Activated naive CD8-positive, alpha-beta T cell treated with anti-CD3 and anti-CD28 coated beads, Interleukin-2, amount 10 ng/mL, durations not matched to agents 7 days and 5 days (primary cell): Measurements from ENCODE around the gene CDC14A. TPM values are rescaled to one million over a fixed set of nuclear protein-coding genes. Genes with fewer than 3 reads are reported as not detected.

Source experiments
- ATAC-seq: fragments of 150-1000 bp; cut with Tn5 transposase; one replicate; pipeline ENCODE4 v1.10.0; 2021; ENCODE audit warnings: low read depth, moderate library complexity
- POLR2A ChIA-PET: fragments of 350-600 bp; sonication (Branson Sonifier 250); formaldehyde crosslinking; loops from one replicate; lab custom pipeline; 2021; ENCODE audit warnings: antibody characterized with exemption; lab: Charles Lee
- DNase-seq: peaks from one replicate; pipeline ENCODE4 v3.0.0; 2021
- H3K27ac Mint-ChIP-seq: one replicate; pipeline ENCODE4 v1.8.0; 2022; ENCODE audit warnings: mild to moderate bottlenecking, mixed read lengths
- H3K27me3 Mint-ChIP-seq: one replicate; pipeline ENCODE4 v1.8.0; 2022; ENCODE audit warnings: mild to moderate bottlenecking, moderate library complexity, mixed read lengths
- H3K36me3 Mint-ChIP-seq: one replicate; pipeline ENCODE4 v1.8.0; 2021; ENCODE audit warnings: mild to moderate bottlenecking, mixed read lengths
- H3K4me1 Mint-ChIP-seq: one replicate; pipeline ENCODE4 v1.8.0; 2021; ENCODE audit warnings: mixed read lengths
- H3K4me3 Mint-ChIP-seq: one replicate; pipeline ENCODE4 v1.8.0; 2022; ENCODE audit warnings: mild to moderate bottlenecking, moderate library complexity, mixed read lengths
- H3K9me3 Mint-ChIP-seq: one replicate; pipeline ENCODE4 v1.8.0; 2021; ENCODE audit warnings: mixed read lengths
- total RNA-seq, 2 experiments: library from RNA; stranded (reverse); gene quantifications; one replicate each; pipeline ENCODE4 v1.2.3, GENCODE V29; 2021

The CDC14A gene
- total RNA-seq, 2 experiments from 2014 or later = 39.9 to 44.9 TPM

- POLR2A ChIA-PET = no interaction called here
- H3K9me3 Mint-ChIP-seq = no peaks in the 10 kb centered on the region
- H3K36me3 Mint-ChIP-seq = peaks cover 16% of the 10 kb centered on the region
- H3K27ac Mint-ChIP-seq = no peak overlapping the region
- DNase-seq = no peak
- H3K4me1 Mint-ChIP-seq = peaks cover 7% of the 10 kb centered on the region
- no peaks in the 10 kb centered on the region for H3K27me3 Mint-ChIP-seq
- no peak for ATAC-seq
- H3K4me3 Mint-ChIP-seq = no peak overlapping the region
Measured at GRCh38 chr1:100511058-100511457, 158.8 kb downstream of the CDC14A start.

- POLR2A ChIA-PET = interaction anchor here (0.6 kb wide), 1 partner anchor 37 kb away, joined by 3 read pairs; no protein-coding TSS in a partner anchor
- peaks cover 14% of the 10 kb centered on the region for H3K36me3 Mint-ChIP-seq
Measured at GRCh38 chr1:100511773-100512172, 159.5 kb downstream of the CDC14A start.

GRCh38 chr1:100512803-100513352, 160.6 kb downstream of the CDC14A start:
- Mint-ChIP-seq H3K9me3 (no peaks in the 10 kb centered on the region), H3K4me3 (no peak overlapping the region), H3K4me1 (peaks cover 10% of the 10 kb centered on the region), H3K27me3 (no peaks in the 10 kb centered on the region), H3K27ac (no peak overlapping the region), H3K36me3 (peaks cover 16% of the 10 kb centered on the region)
- DNase-seq (no peak), ATAC-seq (no peak)
- POLR2A ChIA-PET = no interaction called here

More at GRCh38 chr1:100511773-100512172, 159.5 kb downstream of the CDC14A start:
- H3K9me3 Mint-ChIP-seq = no peaks in the 10 kb centered on the region
- peaks cover 7% of the 10 kb centered on the region for H3K4me1 Mint-ChIP-seq
- no peak overlapping the region for H3K27ac Mint-ChIP-seq
- no peak for ATAC-seq
- no peaks in the 10 kb centered on the region for H3K27me3 Mint-ChIP-seq
- no peak overlapping the region for H3K4me3 Mint-ChIP-seq
- no peak for DNase-seq

- no peak overlapping the region for H3K27ac Mint-ChIP-seq
Measured at GRCh38 chr1:100516857-100517256, 164.6 kb downstream of the CDC14A start.

GRCh38 chr1:100517515-100517914, 165.2 kb downstream of the CDC14A start:
- DNase-seq (no peak), ATAC-seq (no peak)
- Mint-ChIP-seq H3K27ac (no peak overlapping the region), H3K4me3 (no peak overlapping the region), H3K27me3 (no peaks in the 10 kb centered on the region), H3K4me1 (peaks cover 10% of the 10 kb centered on the region), H3K9me3 (no peaks in the 10 kb centered on the region), H3K36me3 (peaks cover 19% of the 10 kb centered on the region)
- POLR2A ChIA-PET = no interaction called here

More at GRCh38 chr1:100516857-100517256, 164.6 kb downstream of the CDC14A start:
- Mint-ChIP-seq H3K9me3 (no peaks in the 10 kb centered on the region), H3K27me3 (no peaks in the 10 kb centered on the region), H3K36me3 (peaks cover 16% of the 10 kb centered on the region), H3K4me1 (peaks cover 10% of the 10 kb centered on the region), H3K4me3 (no peak overlapping the region)
- no peak for ATAC-seq
- DNase-seq = no peak
- POLR2A ChIA-PET = no interaction called here

- Mint-ChIP-seq H3K27ac (no peak overlapping the region), H3K36me3 (peaks cover 22% of the 10 kb centered on the region), H3K4me1 (peaks cover 10% of the 10 kb centered on the region), H3K4me3 (no peak overlapping the region), H3K9me3 (no peaks in the 10 kb centered on the region), H3K27me3 (no peaks in the 10 kb centered on the region)
- ATAC-seq (no peak), DNase-seq (no peak)
- POLR2A ChIA-PET = no interaction called here
Measured at GRCh38 chr1:100518023-100518422, 165.7 kb downstream of the CDC14A start.

- POLR2A ChIA-PET = no interaction called here
- Mint-ChIP-seq H3K36me3 (peaks cover 14% of the 10 kb centered on the region), H3K4me1 (peaks cover 2% of the 10 kb centered on the region), H3K27ac (no peak overlapping the region), H3K9me3 (no peaks in the 10 kb centered on the region), H3K27me3 (peaks cover 3% of the 10 kb centered on the region), H3K4me3 (no peak overlapping the region)
- DNase-seq (no peak), ATAC-seq (no peak)
Measured at GRCh38 chr1:100523038-100523652, 170.8 kb downstream of the CDC14A start.

- POLR2A ChIA-PET = no interaction called here
Measured at GRCh38 chr1:100524355-100524754, 172.0 kb downstream of the CDC14A start.

GRCh38 chr1:100526894-100527293, 174.6 kb downstream of the CDC14A start:
- DNase-seq (no peak), ATAC-seq (no peak)
- Mint-ChIP-seq H3K4me3 (no peak overlapping the region), H3K4me1 (peaks cover 23% of the 10 kb centered on the region), H3K36me3 (peaks cover 7% of the 10 kb centered on the region), H3K9me3 (no peaks in the 10 kb centered on the region), H3K27ac (no peak overlapping the region), H3K27me3 (peaks cover 3% of the 10 kb centered on the region)
- POLR2A ChIA-PET = no interaction called here

More at GRCh38 chr1:100524355-100524754, 172.0 kb downstream of the CDC14A start:
- Mint-ChIP-seq H3K9me3 (no peaks in the 10 kb centered on the region), H3K36me3 (peaks cover 8% of the 10 kb centered on the region), H3K4me3 (no peak overlapping the region), H3K4me1 (peaks cover 2% of the 10 kb centered on the region), H3K27ac (no peak overlapping the region), H3K27me3 (peaks cover 3% of the 10 kb centered on the region)
- no peak for ATAC-seq
- no peak for DNase-seq

- no peaks in the 10 kb centered on the region for H3K9me3 Mint-ChIP-seq
- peaks cover 3% of the 10 kb centered on the region for H3K27me3 Mint-ChIP-seq
- no peak overlapping the region for H3K27ac Mint-ChIP-seq
- no peaks in the 10 kb centered on the region for H3K36me3 Mint-ChIP-seq
- peaks cover 37% of the 10 kb centered on the region for H3K4me1 Mint-ChIP-seq
- POLR2A ChIA-PET = no interaction called here
- ATAC-seq = no peak
- no peak for DNase-seq
- H3K4me3 Mint-ChIP-seq = no peak overlapping the region
Measured at GRCh38 chr1:100528871-100529270, 176.6 kb downstream of the CDC14A start.

GRCh38 chr1:100530141-100530540, 177.8 kb downstream of the CDC14A start:
- H3K4me1 Mint-ChIP-seq = peaks cover 37% of the 10 kb centered on the region
- no peak overlapping the region for H3K27ac Mint-ChIP-seq
- H3K4me3 Mint-ChIP-seq = no peak overlapping the region
- DNase-seq = no peak
- H3K9me3 Mint-ChIP-seq = no peaks in the 10 kb centered on the region
- H3K27me3 Mint-ChIP-seq = peaks cover 9% of the 10 kb centered on the region
- POLR2A ChIA-PET = no interaction called here
- ATAC-seq = no peak
- no peaks in the 10 kb centered on the region for H3K36me3 Mint-ChIP-seq

- ATAC-seq (peak; percentile 98), DNase-seq (no peak)
- Mint-ChIP-seq H3K27me3 (peaks cover 12% of the 10 kb centered on the region), H3K9me3 (no peaks in the 10 kb centered on the region), H3K4me3 (peak overlapping the region; percentile 50), H3K27ac (peak overlapping the region; percentile 58), H3K4me1 (peaks cover 37% of the 10 kb centered on the region), H3K36me3 (no peaks in the 10 kb centered on the region)
- POLR2A ChIA-PET = interaction anchor here (0.8 kb wide), 1 partner anchor 65 kb away, joined by 3 read pairs; no protein-coding TSS in a partner anchor
Measured at GRCh38 chr1:100530880-100531487, 178.7 kb downstream of the CDC14A start.

GRCh38 chr1:100532645-100533044, 180.3 kb downstream of the CDC14A start:
- ATAC-seq = no peak
- POLR2A ChIA-PET = no interaction called here
- H3K4me1 Mint-ChIP-seq = peaks cover 37% of the 10 kb centered on the region
- H3K36me3 Mint-ChIP-seq = no peaks in the 10 kb centered on the region
- H3K9me3 Mint-ChIP-seq = no peaks in the 10 kb centered on the region
- peaks cover 25% of the 10 kb centered on the region for H3K27me3 Mint-ChIP-seq
- peak overlapping the region; percentile 26 for H3K4me3 Mint-ChIP-seq
- peak overlapping the region; percentile 22 for H3K27ac Mint-ChIP-seq
- DNase-seq = no peak

- Mint-ChIP-seq H3K4me3 (no peak overlapping the region), H3K36me3 (no peaks in the 10 kb centered on the region), H3K4me1 (peaks cover 34% of the 10 kb centered on the region)
Measured at GRCh38 chr1:100535264-100535663, 183.0 kb downstream of the CDC14A start.

More at GRCh38 chr1:100535264-100535663, 183.0 kb downstream of the CDC14A start:
- Mint-ChIP-seq H3K27ac (no peak overlapping the region), H3K27me3 (peaks cover 42% of the 10 kb centered on the region), H3K9me3 (no peaks in the 10 kb centered on the region)
- no peak for ATAC-seq
- POLR2A ChIA-PET = no interaction called here
- no peak for DNase-seq
